Left lung (tissue), 10 donors: ENCODE results near the gene PPP6C. TPM values are rescaled to one million over a fixed set of nuclear protein-coding genes. Genes with fewer than 3 reads are reported as not detected.
"Not testable (repeated sequence)": the region's sequence is repeated elsewhere in the genome, so short reads cannot be mapped to it uniquely, and the experiment has no call there.

Experiments
- ATAC-seq: fragments of 200-7000 bp; cut with Tn5 transposase; one replicate; pipeline ENCODE4 v1.9.1; 2020; ENCODE audit warnings: moderate library complexity
- DNase-seq, 4 donors: peaks; one replicate each; pipeline ENCODE4 v3.0.0-alpha.2; 2013 to 2020
- H3K27ac ChIP-seq, 2 donors: fragments of 200-600 bp; sonication (generic) in 1 of 2; one replicate each; pipeline versions ENCODE4 v1.5.0 to v1.8.0; 2020 to 2021
- H3K27me3 ChIP-seq, 2 donors: fragments of 200-600 bp; sonication (generic) in 1 of 2; one replicate each; pipeline versions ENCODE4 v1.5.0 to v1.8.0; 2020 to 2021
- H3K36me3 ChIP-seq, 2 donors: fragments of 200-600 bp; sonication (generic) in 1 of 2; one replicate each; pipeline versions ENCODE4 v1.5.0 to v1.8.0; 2020 to 2021
- H3K4me1 ChIP-seq, 2 donors: fragments of 200-600 bp; one replicate each; pipeline ENCODE4 v1.8.0; 2021
- H3K4me3 ChIP-seq, 2 donors: fragments of 200-600 bp; sonication (generic) in 1 of 2; one replicate each; pipeline versions ENCODE4 v1.5.0 to v1.8.0; 2020 to 2021; ENCODE audit warnings: mild to moderate bottlenecking in 1 of 2
- H3K9me3 ChIP-seq, 2 donors: fragments of 200-600 bp; sonication (generic) in 1 of 2; one replicate each; pipeline versions ENCODE4 v1.5.0 to v1.8.0; 2020 to 2021
- intact Hi-C, 2 donors: fragments of 100-400 bp; cut with DNase I; formaldehyde crosslinking; loops; one replicate each; pipeline versions ENCODE4 v1.11.2 to v1.14.2; 2022
- polyA plus RNA-seq, 6 donors: library from polyadenylated mRNA; unstranded; fragments of 120-200 nt; gene quantifications; one replicate each; pipeline ENCODE4 v1.2.1, GENCODE V29; 2013; ENCODE audit not compliant: insufficient read length in 6 of 6
- total RNA-seq, 2 donors: library from RNA; stranded (reverse); fragmentation: NEBNext Ultra II Directional; extraction: Animal tissue kit (Norgen Biotek cat#: 25700); gene quantifications; one replicate each; pipeline ENCODE4 v1.2.1, GENCODE V29; 2021
- TF ChIP-seq, protein P1 (sequence below), 2 donors: fragments of 200-600 bp; sonication (generic) in 1 of 2; IDR thresholded peaks; one replicate each; pipeline versions ENCODE4 v1.5.0 to v1.8.0; 2021; ENCODE audit warnings: antibody characterized with exemption in 2 of 2
- donor health status: DM: no; HTN: yes; CAD: no.
- donor health status: DM: no; HTN: no; CAD: no.

Gene PPP6C
- total and polyA plus RNA-seq, 8 donors, result 39.9 to 50.5 (median 45.9) TPM

DNA sequence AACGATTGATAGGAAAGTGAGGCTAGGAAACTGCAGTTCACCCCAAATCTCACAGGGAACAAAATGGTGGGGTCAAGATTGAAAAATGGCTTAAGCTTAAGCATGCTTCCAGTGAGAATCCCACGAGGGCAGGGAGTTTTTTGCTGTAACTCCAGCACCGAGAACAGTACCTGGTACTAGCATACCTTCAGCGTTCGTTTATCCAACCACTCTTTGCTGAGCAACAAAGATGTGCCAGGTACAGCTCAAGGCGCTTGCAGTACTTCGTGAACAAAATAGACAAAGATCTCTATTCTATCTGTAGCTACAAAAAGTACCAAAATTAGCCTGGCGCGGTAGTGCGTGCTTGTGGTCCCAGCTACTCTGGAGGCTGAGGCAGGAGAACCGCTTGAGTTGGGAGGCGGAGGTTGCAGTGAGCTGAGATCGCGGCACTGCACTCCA is 778 bp upstream of the PPP6C start:
- TF ChIP-seq, protein P1, sequence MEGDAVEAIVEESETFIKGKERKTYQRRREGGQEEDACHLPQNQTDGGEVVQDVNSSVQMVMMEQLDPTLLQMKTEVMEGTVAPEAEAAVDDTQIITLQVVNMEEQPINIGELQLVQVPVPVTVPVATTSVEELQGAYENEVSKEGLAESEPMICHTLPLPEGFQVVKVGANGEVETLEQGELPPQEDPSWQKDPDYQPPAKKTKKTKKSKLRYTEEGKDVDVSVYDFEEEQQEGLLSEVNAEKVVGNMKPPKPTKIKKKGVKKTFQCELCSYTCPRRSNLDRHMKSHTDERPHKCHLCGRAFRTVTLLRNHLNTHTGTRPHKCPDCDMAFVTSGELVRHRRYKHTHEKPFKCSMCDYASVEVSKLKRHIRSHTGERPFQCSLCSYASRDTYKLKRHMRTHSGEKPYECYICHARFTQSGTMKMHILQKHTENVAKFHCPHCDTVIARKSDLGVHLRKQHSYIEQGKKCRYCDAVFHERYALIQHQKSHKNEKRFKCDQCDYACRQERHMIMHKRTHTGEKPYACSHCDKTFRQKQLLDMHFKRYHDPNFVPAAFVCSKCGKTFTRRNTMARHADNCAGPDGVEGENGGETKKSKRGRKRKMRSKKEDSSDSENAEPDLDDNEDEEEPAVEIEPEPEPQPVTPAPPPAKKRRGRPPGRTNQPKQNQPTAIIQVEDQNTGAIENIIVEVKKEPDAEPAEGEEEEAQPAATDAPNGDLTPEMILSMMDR (IDR thresholded peaks at IDR 0.05), result no peak
- ATAC-seq, result peak; percentile 2
- intact Hi-C loops, result no loop called here
- H3K27ac ChIP-seq, result peak overlapping the region; percentile 89 to 91
- peaks cover 0 to 5% of the 10 kb centered on the region in 2 donors for H3K36me3 ChIP-seq
- H3K27me3 ChIP-seq, result no peaks in the 10 kb centered on the region
- H3K4me3 ChIP-seq, result peak overlapping the region; percentile 75 to 99
- no peaks in the 10 kb centered on the region for H3K9me3 ChIP-seq
- peak in 1 of 4 donors; percentile 9 for DNase-seq
- peaks cover 7 to 46% of the 10 kb centered on the region in 2 donors for H3K4me1 ChIP-seq

DNA sequence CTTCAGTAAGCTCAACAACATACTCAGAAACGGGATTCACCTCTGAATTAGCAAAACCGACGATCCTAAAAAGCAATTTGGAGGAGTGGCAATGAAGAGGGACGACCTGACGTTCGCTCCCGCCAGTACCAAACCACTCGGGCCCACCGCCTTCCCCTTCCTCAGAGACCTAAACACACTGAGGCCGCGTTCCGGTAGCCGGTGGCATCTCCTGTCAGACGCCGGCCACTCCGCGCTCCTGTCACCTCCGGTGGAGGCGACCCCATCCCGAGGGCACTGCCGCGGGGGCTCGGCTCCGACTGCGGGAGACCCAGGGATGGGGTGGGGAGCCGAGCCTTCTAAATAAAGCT is 617 bp downstream of the PPP6C start:
- H3K4me1 ChIP-seq, result peaks cover 7 to 46% of the 10 kb centered on the region in 2 donors
- intact Hi-C loops, result no loop called here
- DNase-seq (peak in 2 of 4 donors; percentile 2 to 51), ATAC-seq (peak; percentile 32)
- H3K27ac ChIP-seq, result peak overlapping the region; percentile 89 to 91
- peaks cover 0 to 11% of the 10 kb centered on the region in 2 donors for H3K36me3 ChIP-seq
- no peaks in the 10 kb centered on the region for H3K27me3 ChIP-seq
- TF ChIP-seq, protein P1 (IDR thresholded peaks at IDR 0.05), result no peak
- no peaks in the 10 kb centered on the region for H3K9me3 ChIP-seq
- peak overlapping the region; percentile 75 to 99 for H3K4me3 ChIP-seq

DNA sequence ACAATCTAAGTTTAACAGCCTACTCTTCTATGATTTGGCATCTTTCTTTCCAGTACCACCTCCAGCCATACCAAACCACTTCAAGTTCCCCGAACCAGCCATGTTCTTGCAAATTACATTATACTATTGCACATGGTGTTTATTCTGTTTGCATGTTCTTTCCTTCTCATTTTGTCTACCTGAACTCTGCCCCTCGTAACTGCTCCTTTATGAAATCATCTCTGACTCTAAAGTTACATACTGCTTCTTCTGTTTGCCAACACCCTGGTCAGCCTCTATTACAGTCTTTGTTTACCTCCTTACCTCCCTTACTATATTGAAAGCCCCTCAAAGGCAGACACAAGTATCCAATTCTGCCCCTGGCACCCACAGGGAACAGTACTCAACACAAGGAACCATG is 6.0 kb downstream of the PPP6C start:
- ATAC-seq, result no peak

DNA sequence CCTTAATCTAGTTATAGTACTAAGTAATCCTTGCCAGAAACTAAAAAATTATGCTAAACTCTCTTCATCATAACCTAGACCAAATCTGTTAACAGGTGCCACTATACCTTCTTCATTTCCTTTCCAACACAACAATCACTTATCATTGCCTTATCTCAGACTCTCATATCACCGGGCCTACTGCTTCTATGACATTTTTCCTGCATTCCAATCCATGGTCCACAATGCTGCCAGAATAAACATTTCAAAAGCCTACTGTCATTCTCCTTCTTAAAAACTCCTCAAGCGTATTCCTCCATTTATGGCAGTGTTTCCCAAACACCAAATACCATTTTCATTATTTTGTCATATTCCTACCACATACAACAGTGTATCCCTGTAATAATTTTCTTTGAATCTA is 6.5 kb downstream of the PPP6C start:
- Histone ChIP-seq H3K27ac (no peak overlapping the region), H3K36me3 (peaks cover 0 to 11% of the 10 kb centered on the region in 2 donors), H3K4me1 (peaks cover 0 to 44% of the 10 kb centered on the region in 2 donors), H3K4me3 (no peak overlapping the region), H3K27me3 (no peaks in the 10 kb centered on the region), H3K9me3 (no peaks in the 10 kb centered on the region)
- DNase-seq (no peak), ATAC-seq (peak; percentile 63)
- TF ChIP-seq, protein P1 (IDR thresholded peaks at IDR 0.05), result no peak
- intact Hi-C loops, result no loop called here

More for the DNA sequence above, 6.0 kb downstream of the PPP6C start:
- intact Hi-C loops, result no loop called here
- Histone ChIP-seq H3K4me1 (peaks cover 0 to 46% of the 10 kb centered on the region in 2 donors), H3K27ac (no peak overlapping the region), H3K27me3 (no peaks in the 10 kb centered on the region), H3K4me3 (no peak overlapping the region), H3K9me3 (no peaks in the 10 kb centered on the region), H3K36me3 (peaks cover 0 to 11% of the 10 kb centered on the region in 2 donors)
- TF ChIP-seq, protein P1 (IDR thresholded peaks at IDR 0.05), result no peak
- DNase-seq, result no peak

DNA sequence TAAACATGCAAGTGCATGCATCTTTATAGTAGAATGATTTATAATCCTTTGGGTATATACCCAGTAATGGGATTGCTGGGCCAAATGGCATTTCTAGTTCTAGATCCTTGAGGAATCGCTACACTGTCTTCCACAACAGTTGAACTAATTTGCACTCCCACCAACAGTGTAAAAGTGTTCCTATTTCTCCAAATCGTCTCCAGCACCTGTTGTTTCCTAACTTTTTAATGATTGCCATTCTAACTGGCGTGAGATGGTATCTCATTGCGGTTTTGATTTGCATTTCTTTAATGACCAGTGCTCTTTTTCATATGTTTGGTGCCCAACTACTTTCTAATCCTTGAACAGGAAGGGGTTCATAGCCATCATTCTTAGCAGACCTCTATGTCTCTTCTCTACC is 7.8 kb downstream of the PPP6C start:
- intact Hi-C loops, H3K9me3 ChIP-seq, H3K27me3 ChIP-seq, H3K27ac ChIP-seq, ATAC-seq, DNase-seq, H3K4me3 ChIP-seq: not testable (repeated sequence)
- peaks cover 0 to 31% of the 10 kb centered on the region in 2 donors for H3K4me1 ChIP-seq
- H3K36me3 ChIP-seq, result peaks cover 0 to 11% of the 10 kb centered on the region in 2 donors

DNA sequence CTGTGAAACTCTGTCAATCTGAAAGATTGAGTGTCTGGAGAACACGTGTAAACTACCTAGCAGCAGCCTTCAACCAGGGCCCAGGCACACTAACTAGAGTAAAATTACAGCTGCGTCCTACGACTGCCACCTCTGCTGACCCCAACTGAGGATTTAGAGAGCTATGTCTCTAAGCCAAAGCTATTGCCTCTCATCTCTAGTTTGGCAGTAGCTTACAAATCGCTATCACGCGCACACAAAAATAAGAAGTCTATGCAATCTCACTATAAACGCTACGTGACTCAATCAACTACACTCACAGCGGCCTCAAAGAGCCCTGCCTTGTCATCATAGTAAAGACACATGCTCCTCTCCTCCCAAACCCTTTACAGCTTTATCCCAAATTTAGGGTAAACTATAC is 8.7 kb downstream of the PPP6C start:
- Histone ChIP-seq H3K27me3 (no peaks in the 10 kb centered on the region), H3K4me1 (peaks cover 0 to 27% of the 10 kb centered on the region in 2 donors), H3K27ac (no peak overlapping the region), H3K9me3 (no peaks in the 10 kb centered on the region), H3K4me3 (no peak overlapping the region), H3K36me3 (peaks cover 0 to 11% of the 10 kb centered on the region in 2 donors)
- intact Hi-C loops, result no loop called here
- ATAC-seq (no peak), DNase-seq (no peak)
- TF ChIP-seq, protein P1 (IDR thresholded peaks at IDR 0.05), result no peak

DNA sequence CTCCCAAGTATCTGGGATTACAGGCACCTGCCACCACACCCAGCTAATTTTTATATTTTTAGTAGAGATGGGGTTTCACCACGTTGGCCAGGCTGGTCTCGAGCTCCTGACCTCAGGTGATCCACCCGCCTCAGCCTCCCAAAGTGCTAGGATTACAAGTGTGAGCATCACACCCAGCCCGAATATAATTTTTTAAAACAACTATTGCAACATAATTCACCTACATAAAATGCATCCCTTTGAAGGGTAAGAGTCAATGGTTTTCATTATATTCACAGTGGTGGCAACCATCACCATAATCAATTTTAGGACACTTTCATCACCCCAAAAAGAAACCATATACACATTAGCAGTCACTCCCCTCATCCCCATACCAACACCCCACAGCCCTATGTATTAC is 9.8 kb downstream of the PPP6C start:
- H3K36me3 ChIP-seq, intact Hi-C loops, ATAC-seq, H3K27ac ChIP-seq, DNase-seq, H3K27me3 ChIP-seq, H3K9me3 ChIP-seq, H3K4me3 ChIP-seq: not testable (repeated sequence)
- peaks cover 0 to 27% of the 10 kb centered on the region in 2 donors for H3K4me1 ChIP-seq
